ENCODE measurements around the gene FAAP20.

- TF ChIP-seq CTCF (conservative IDR thresholded peaks at IDR 0.05; ENCODE audit: low read depth, low read length) (no peak), EZH2 (IDR thresholded peaks at IDR 0.05; ENCODE audit: low read length, unreplicated experiment) (no peak)
Measured at GRCh38 chr1:2231532-2232254, 37.1 kb upstream of the FAAP20 start.

Measured in PC-3 (cell line).